Liver (tissue), 9 donors: ENCODE measurements around the gene APBB3. TPM values are rescaled to one million over a fixed set of nuclear protein-coding genes. Genes with fewer than 3 reads are reported as not detected.
"Not testable (repeated sequence)": the region's sequence is repeated elsewhere in the genome, so short reads cannot be mapped to it uniquely, and the experiment has no call there.

Experiments used
- DNase-seq: peaks from one replicate; pipeline ENCODE4 v3.0.0-alpha.2; 2017; ENCODE audit warnings: low spot score
- H3K27ac ChIP-seq, 2 donors: one replicate each; pipeline ENCODE4 v1.7.0; 2013; ENCODE audit warnings: inconsistent platforms in 2 of 2, low read length in 2 of 2, control low read depth in 1 of 2, low read depth in 1 of 2, mild to moderate bottlenecking in 1 of 2
- H3K27me3 ChIP-seq, 4 donors: one replicate each; pipeline versions ENCODE4 v1.6.1 to v1.7.0; 2013; ENCODE audit warnings: low read length in 3 of 4, inconsistent platforms in 1 of 4, mild to moderate bottlenecking in 1 of 4, moderate library complexity in 1 of 4; ENCODE audit not compliant: control insufficient read depth in 4 of 4, insufficient read depth in 4 of 4
- H3K36me3 ChIP-seq, 4 donors: one replicate each; pipeline versions ENCODE4 v1.6.1 to v1.7.0; 2013; ENCODE audit warnings: low read length in 3 of 4, mild to moderate bottlenecking in 3 of 4, low read depth in 1 of 4, moderate library complexity in 1 of 4; ENCODE audit not compliant: control insufficient read depth in 4 of 4, insufficient read depth in 3 of 4
- H3K4me1 ChIP-seq, 4 donors: one replicate each; pipeline versions ENCODE4 v1.6.1 to v1.7.0; 2013; ENCODE audit warnings: low read length in 3 of 4, mild to moderate bottlenecking in 3 of 4, moderate library complexity in 1 of 4; ENCODE audit not compliant: control insufficient read depth in 4 of 4, insufficient read depth in 4 of 4
- H3K4me3 ChIP-seq, 3 donors: one replicate each; pipeline versions ENCODE4 v1.6.1 to v1.7.0; 2013; ENCODE audit warnings: low read length in 3 of 3, control low read depth in 1 of 3, low read depth in 1 of 3, mild to moderate bottlenecking in 1 of 3
- H3K9ac ChIP-seq, 2 donors: one replicate each; pipeline ENCODE4 v1.7.0; 2013; ENCODE audit warnings: low read length in 2 of 2, mild to moderate bottlenecking in 2 of 2, moderate library complexity in 2 of 2, control low read depth in 1 of 2, low read depth in 1 of 2
- H3K9me3 ChIP-seq, 4 donors: one replicate each; pipeline versions ENCODE4 v1.6.1 to v1.7.0; 2013; ENCODE audit warnings: low read length in 3 of 4; ENCODE audit not compliant: control insufficient read depth in 4 of 4
- CTCF ChIP-seq: fragments of 150-350 bp; IDR thresholded peaks from 2 replicates; pipeline ENCODE4 v1.5.1; 2017; ENCODE audit warnings: improper control_type of control experiment, low read depth, low read length; ENCODE audit not compliant: missing input control
- EGR1 ChIP-seq, 2 donors: IDR thresholded peaks; 2 replicates each; pipeline ENCODE4 v1.6.1; 2016 to 2018; ENCODE audit warnings: antibody characterized with exemption in 2 of 2, low read depth in 2 of 2
- FOXA2 ChIP-seq: IDR thresholded peaks from 2 replicates; pipeline ENCODE4 v1.6.1; 2016; ENCODE audit warnings: antibody characterized with exemption
- HNF4A ChIP-seq, 2 donors: conservative IDR thresholded peaks; 2 replicates each; pipeline ENCODE4 v1.6.1; 2016; ENCODE audit warnings: antibody characterized with exemption in 2 of 2, mild to moderate bottlenecking in 2 of 2
- JUND ChIP-seq, 2 donors: IDR thresholded peaks; 2 replicates each; pipeline ENCODE4 v1.6.1; 2016; ENCODE audit warnings: antibody characterized with exemption in 2 of 2
- MAX ChIP-seq: IDR thresholded peaks from 2 replicates; pipeline ENCODE4 v1.6.1; 2016; ENCODE audit warnings: antibody characterized with exemption
- NR2F2 ChIP-seq: IDR thresholded peaks from 2 replicates; pipeline ENCODE4 v1.6.1; 2016; ENCODE audit warnings: antibody characterized with exemption
- RAD21 ChIP-seq, 2 donors: IDR thresholded peaks; 2 replicates each; pipeline ENCODE4 v1.6.1; 2016; ENCODE audit warnings: antibody characterized with exemption in 2 of 2, mild to moderate bottlenecking in 2 of 2
- REST ChIP-seq: IDR thresholded peaks from 2 replicates; pipeline ENCODE4 v1.6.1; 2016; ENCODE audit warnings: antibody characterized with exemption, mild to moderate bottlenecking
- RXRA ChIP-seq, 2 donors: IDR thresholded peaks; 2 replicates each; pipeline ENCODE4 v1.6.1; 2017 to 2018; ENCODE audit warnings: antibody characterized with exemption in 2 of 2, mild to moderate bottlenecking in 1 of 2
- YY1 ChIP-seq: IDR thresholded peaks from 2 replicates; pipeline ENCODE4 v1.6.1; 2016; ENCODE audit warnings: antibody characterized with exemption, mild to moderate bottlenecking
- ZBTB33 ChIP-seq: IDR thresholded peaks from 2 replicates; pipeline ENCODE4 v1.6.1; 2016; ENCODE audit warnings: antibody characterized with exemption
- WGBS: extraction: QIAGEN DNeasy Blood & Tissue Kit; methylation state at CpG from one replicate; pipeline ENCODE4 v1.1.7; 2013; 5-methylcytosine and 5-hydroxymethylcytosine counted together
- polyA plus RNA-seq, 2 donors: library from polyadenylated mRNA; stranded (reverse) in 1 of 2; unstranded in 1 of 2; fragments of 200-250 nt in 1 of 2; fragments of >200 nt in 1 of 2; fragmentation: Nextera tagmentation in 1 of 2; extraction: Ambion mirVana in 1 of 2; gene quantifications; one replicate each; pipeline versions ENCODE4 v1.2.1 to v1.2.3, GENCODE V29; 2013 to 2015
- total RNA-seq, 2 donors: library from RNA; depleted of rRNA; stranded (reverse); fragments of >200 nt; gene quantifications; one replicate each; pipeline ENCODE4 v1.2.3, GENCODE V29; 2014
- donor health status: healthy.
- donor health status: healthy.
- donor health status: healthy.
- donor health status: healthy.
- donor health status: healthy.

Gene APBB3
- total and polyA plus RNA-seq, 4 donors = 4.6 to 40.5 (median 19.6) TPM

GRCh38 chr5:140587495-140587894 is 23.1 kb upstream of the APBB3 start:
- no peaks in the 10 kb centered on the region for H3K36me3 ChIP-seq
- H3K4me3 ChIP-seq = no peak overlapping the region
- no peak overlapping the region for H3K9ac ChIP-seq
- H3K9me3 ChIP-seq = no peaks in the 10 kb centered on the region
- no peaks in the 10 kb centered on the region for H3K4me1 ChIP-seq
- TF ChIP-seq YY1 = no peak
- TF ChIP-seq ZBTB33 = no peak
- no peak for TF ChIP-seq REST
- TF ChIP-seq FOXA2 = no peak
- TF ChIP-seq RXRA (IDR thresholded peaks at IDR 0.05) = no peak
- no peak for TF ChIP-seq JUND (IDR thresholded peaks at IDR 0.05)
- H3K27me3 ChIP-seq = no peaks in the 10 kb centered on the region
- H3K27ac ChIP-seq = no peak overlapping the region
- no peak for DNase-seq
- WGBS = 98% methylated on average over 1 of the region's 1 CpG

- 93% methylated on average over 6 of the region's 6 CpGs for WGBS
- H3K9me3 ChIP-seq, H3K27me3 ChIP-seq, H3K9ac ChIP-seq, DNase-seq, H3K27ac ChIP-seq, H3K36me3 ChIP-seq, H3K4me3 ChIP-seq: not testable (repeated sequence)
- peaks cover 4 to 11% (median 7%) of the 10 kb centered on the region in 4 donors for H3K4me1 ChIP-seq
Observed at GRCh38 chr5:140579188-140579747, 14.9 kb upstream of the APBB3 start.

GRCh38 chr5:140576776-140577201 is 12.4 kb upstream of the APBB3 start:
- H3K36me3 ChIP-seq = no peaks in the 10 kb centered on the region
- H3K27me3 ChIP-seq = no peaks in the 10 kb centered on the region
- H3K27ac ChIP-seq = no peak overlapping the region
- 75% methylated on average over 2 of the region's 2 CpGs for WGBS
- H3K9ac ChIP-seq = no peak overlapping the region
- no peak for DNase-seq
- H3K4me3 ChIP-seq = no peak overlapping the region
- TF ChIP-seq REST = no peak
- TF ChIP-seq RAD21 (IDR thresholded peaks at IDR 0.05) = no peak
- TF ChIP-seq CTCF = no peak
- TF ChIP-seq RXRA (IDR thresholded peaks at IDR 0.05) = no peak
- no peak for TF ChIP-seq EGR1 (IDR thresholded peaks at IDR 0.05; ENCODE audit: low read depth in 2 of 2)
- TF ChIP-seq NR2F2 = no peak
- TF ChIP-seq ZBTB33 = no peak
- no peak for TF ChIP-seq YY1
- no peak for TF ChIP-seq HNF4A (conservative IDR thresholded peaks at IDR 0.05)
- no peak for TF ChIP-seq MAX
- TF ChIP-seq FOXA2 = no peak
- H3K4me1 ChIP-seq = peaks cover 10 to 26% (median 21%) of the 10 kb centered on the region in 4 donors
- H3K9me3 ChIP-seq = no peaks in the 10 kb centered on the region
